ENCODE results near the gene DYNC2H1. TPM values are rescaled to one million over a fixed set of nuclear protein-coding genes. Genes with fewer than 3 reads are reported as not detected.

DYNC2H1 gene
- polyA plus RNA-seq, 1 donor (not counting 4 experiments of a cell fraction or from before 2014, with no cell fraction given): 18.5 TPM

- H2AFZ ChIP-seq (ENCODE audit: control insufficient read depth, low read length): no peak overlapping the region
- dilution Hi-C loops (cut with MboI; ENCODE audit: extremely low pct_ligation_motif_present, low sequenced_read_pairs): no loop called here
These were observed 216.5 kb downstream of the DYNC2H1 start for GRCh38 chr11:103325686-103326069.

GRCh38 chr11:103326070-103326794 is 217.0 kb downstream of the DYNC2H1 start:
- H3K9ac ChIP-seq (ENCODE audit: control insufficient read depth, extremely low read depth, insufficient read depth, low read length): no peak overlapping the region
- H3K4me2 ChIP-seq (ENCODE audit: control insufficient read depth, extremely low read depth, insufficient read depth, low read depth, low read length): no peak overlapping the region
- H3K9me3 ChIP-seq (ENCODE audit: control insufficient read depth, low read depth, low read length): no peaks in the 10 kb centered on the region
- FAIRE-seq (peak; percentile 75), DNase-seq (ENCODE audit: low read depth, low spot score) (peak; percentile 15)
- H3K4me1 ChIP-seq (ENCODE audit: control insufficient read depth, extremely low read depth, insufficient read depth, low read length): no peaks in the 10 kb centered on the region
- H3K79me2 ChIP-seq (ENCODE audit: control insufficient read depth, insufficient read depth, low read length): no peaks in the 10 kb centered on the region
- no peaks in the 10 kb centered on the region for H3K27me3 ChIP-seq (ENCODE audit: control insufficient read depth, extremely low read depth, insufficient read depth, low read length)
- no peaks in the 10 kb centered on the region for H3K9me1 ChIP-seq (ENCODE audit: control insufficient read depth, extremely low read depth, insufficient read depth, low read length)
- no peak overlapping the region for H3K4me3 ChIP-seq (ENCODE audit: control insufficient read depth in 2 of 3, extremely low read depth in 1 of 3, insufficient read depth in 2 of 3, low read depth in 1 of 3, low read length in 3 of 3)
- H4K20me1 ChIP-seq (ENCODE audit: control insufficient read depth, extremely low read depth, insufficient read depth, low read length): no peaks in the 10 kb centered on the region
- H3K36me3 ChIP-seq (ENCODE audit: control insufficient read depth in 2 of 2, extremely low read depth in 1 of 2, insufficient read depth in 2 of 2, low read length in 2 of 2): peaks cover 3 to 8% of the 10 kb centered on the region in 2 experiments
- no peak overlapping the region for H3K27ac ChIP-seq (ENCODE audit: control insufficient read depth, insufficient read depth, low read length)
- TF ChIP-seq EZH2 (IDR thresholded peaks at IDR 0.05; ENCODE audit: low read length) (no peak), CTCF (optimal IDR thresholded peaks at IDR 0.05 in 1 of 3, IDR thresholded peaks at IDR 0.05 in 1 of 3, conservative IDR thresholded peaks at IDR 0.05 in 1 of 3; ENCODE audit: extremely low read depth in 1 of 3, insufficient read depth in 2 of 3, low read length in 3 of 3) (peak; percentile 46 to 83 (median 75))
- no peak overlapping the region for H2AFZ ChIP-seq (ENCODE audit: control insufficient read depth, low read length)
- dilution Hi-C loops (cut with MboI; ENCODE audit: extremely low pct_ligation_motif_present, low sequenced_read_pairs): no loop called here

More at GRCh38 chr11:103325686-103326069, 216.5 kb downstream of the DYNC2H1 start:
- TF ChIP-seq CTCF (optimal IDR thresholded peaks at IDR 0.05 in 1 of 3, IDR thresholded peaks at IDR 0.05 in 1 of 3, conservative IDR thresholded peaks at IDR 0.05 in 1 of 3; ENCODE audit: extremely low read depth in 1 of 3, insufficient read depth in 2 of 3, low read length in 3 of 3) (no peak), EZH2 (IDR thresholded peaks at IDR 0.05; ENCODE audit: low read length) (no peak)
- H3K4me2 ChIP-seq (ENCODE audit: control insufficient read depth, extremely low read depth, insufficient read depth, low read depth, low read length): no peak overlapping the region
- FAIRE-seq: no peak
- no peaks in the 10 kb centered on the region for H3K27me3 ChIP-seq (ENCODE audit: control insufficient read depth, extremely low read depth, insufficient read depth, low read length)
- H3K4me1 ChIP-seq (ENCODE audit: control insufficient read depth, extremely low read depth, insufficient read depth, low read length): no peaks in the 10 kb centered on the region
- DNase-seq (ENCODE audit: low read depth, low spot score): no peak
- H3K79me2 ChIP-seq (ENCODE audit: control insufficient read depth, insufficient read depth, low read length): no peaks in the 10 kb centered on the region
- no peaks in the 10 kb centered on the region for H3K9me3 ChIP-seq (ENCODE audit: control insufficient read depth, low read depth, low read length)
- no peaks in the 10 kb centered on the region for H3K9me1 ChIP-seq (ENCODE audit: control insufficient read depth, extremely low read depth, insufficient read depth, low read length)
- H3K9ac ChIP-seq (ENCODE audit: control insufficient read depth, extremely low read depth, insufficient read depth, low read length): no peak overlapping the region
- H3K27ac ChIP-seq (ENCODE audit: control insufficient read depth, insufficient read depth, low read length): no peak overlapping the region
- H3K36me3 ChIP-seq (ENCODE audit: control insufficient read depth in 2 of 2, extremely low read depth in 1 of 2, insufficient read depth in 2 of 2, low read length in 2 of 2): peaks cover 3 to 9% of the 10 kb centered on the region in 2 experiments
- H3K4me3 ChIP-seq (ENCODE audit: control insufficient read depth in 2 of 3, extremely low read depth in 1 of 3, insufficient read depth in 2 of 3, low read depth in 1 of 3, low read length in 3 of 3): no peak overlapping the region
- no peaks in the 10 kb centered on the region for H4K20me1 ChIP-seq (ENCODE audit: control insufficient read depth, extremely low read depth, insufficient read depth, low read length)
